Non-pigmented ciliary epithelial cell (primary cell): ENCODE data around the gene ZNF519.
"Not testable (repeated sequence)": the region's sequence is repeated elsewhere in the genome, so short reads cannot be mapped to it uniquely, and the experiment has no call there.

Experiments
- DNase-seq: peaks from one replicate; pipeline ENCODE4 v3.0.0-alpha.2; 2010; ENCODE audit warnings: low read depth

The ZNF519 gene

DNA sequence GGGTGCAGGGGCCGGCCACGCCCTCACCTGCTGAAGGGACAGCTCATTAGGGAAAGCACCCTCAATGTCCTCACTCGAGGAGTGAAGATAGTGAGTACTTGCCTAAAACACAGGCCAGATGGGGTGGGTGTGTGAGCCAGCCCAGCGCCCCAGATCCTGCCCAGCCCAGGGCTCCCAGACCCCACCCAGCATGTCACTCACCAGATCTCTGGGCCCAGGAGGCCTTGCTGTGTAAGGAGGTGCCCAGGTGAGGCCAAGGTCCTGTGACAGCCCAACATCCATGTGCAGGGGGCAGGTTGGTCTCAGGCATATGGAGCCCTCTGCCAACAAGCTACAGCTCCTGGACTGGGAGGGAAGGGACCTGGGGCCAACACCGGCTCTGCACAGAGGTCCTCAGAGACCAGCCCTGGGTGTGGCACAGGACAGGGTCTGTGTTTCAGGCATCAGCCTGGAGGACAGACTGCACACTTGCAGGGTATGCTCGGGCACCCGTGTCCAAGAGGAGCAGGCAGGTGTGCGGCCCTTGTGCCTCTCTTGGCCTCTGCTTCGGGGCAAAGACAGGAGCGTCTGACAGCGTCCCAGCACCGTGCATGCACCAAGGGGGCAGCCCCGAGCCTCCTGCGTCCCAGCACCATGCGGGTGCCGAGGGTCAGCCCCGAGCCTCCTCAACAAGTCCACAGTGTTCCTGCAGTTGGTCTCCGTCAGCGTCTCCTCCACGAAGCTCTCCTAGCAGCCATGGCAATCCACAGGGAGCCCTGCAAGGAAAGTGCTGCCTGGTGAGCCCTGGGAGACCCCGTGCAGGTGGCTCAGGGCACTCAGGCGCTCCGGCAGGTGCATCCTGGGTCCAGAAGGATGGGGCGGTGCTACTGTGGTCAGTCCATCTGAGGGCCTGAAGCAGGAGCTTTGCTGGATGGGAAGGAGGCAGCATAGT lies 16.0 kb upstream of the ZNF519 start:
- DNase-seq = not testable (repeated sequence)

DNA sequence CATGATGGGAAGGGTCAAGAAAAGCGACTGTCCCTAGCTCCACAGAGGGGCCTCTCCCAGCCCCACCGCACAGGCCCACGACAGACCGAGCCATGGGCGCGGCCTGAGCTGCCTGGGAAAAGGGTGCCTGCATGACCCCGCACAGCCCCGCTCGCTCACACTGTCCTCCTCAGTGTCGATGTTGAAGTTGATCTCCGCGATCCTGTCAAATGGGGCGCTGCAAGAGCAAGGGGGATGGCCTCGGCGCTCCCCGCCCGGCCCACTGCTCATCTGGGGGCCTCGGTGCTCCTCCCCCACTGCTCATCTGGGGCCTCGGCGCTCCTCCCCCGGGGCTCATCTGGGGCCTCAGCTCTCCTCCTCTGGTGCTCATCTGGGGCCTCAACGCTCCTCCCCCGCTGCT lies 14.5 kb upstream of the ZNF519 start:
- not testable (repeated sequence) for DNase-seq

DNA sequence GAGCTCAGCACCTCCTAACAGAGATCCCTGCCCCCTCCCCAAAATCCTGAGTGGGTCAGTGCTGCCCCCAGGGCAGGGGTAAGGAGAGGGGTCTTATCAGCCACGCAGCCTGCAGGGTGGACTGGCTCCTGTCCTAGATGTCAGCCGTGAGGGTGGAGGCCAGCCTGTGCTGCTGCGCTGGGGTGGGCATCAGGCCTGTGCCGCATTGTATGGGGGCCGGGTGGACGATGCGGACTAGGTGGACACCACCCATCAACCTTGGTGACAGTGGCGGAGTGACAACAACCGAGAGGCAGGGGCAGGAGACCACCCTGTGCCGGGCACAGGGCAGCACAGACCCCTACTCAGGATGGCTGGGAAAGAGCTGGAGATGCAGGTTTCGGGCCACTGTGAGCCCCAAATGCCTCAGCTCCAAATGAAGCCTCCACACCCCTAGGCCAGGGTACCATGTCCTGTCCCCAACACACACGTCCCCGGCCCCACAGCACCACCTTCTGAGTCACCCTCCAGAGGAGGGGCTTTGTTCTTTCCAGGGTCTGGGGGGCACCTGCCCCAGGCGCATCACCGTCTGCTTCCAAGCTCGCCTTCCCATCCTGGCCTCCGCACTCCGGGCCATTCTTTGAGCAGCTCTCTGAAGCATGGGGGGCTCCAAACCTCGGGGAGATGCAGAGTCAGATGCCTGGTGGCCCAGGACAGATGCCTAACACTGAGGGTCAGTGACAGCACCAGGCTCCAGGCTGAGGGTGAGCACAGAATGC lies 13.5 kb upstream of the ZNF519 start:
- not testable (repeated sequence) for DNase-seq

DNA sequence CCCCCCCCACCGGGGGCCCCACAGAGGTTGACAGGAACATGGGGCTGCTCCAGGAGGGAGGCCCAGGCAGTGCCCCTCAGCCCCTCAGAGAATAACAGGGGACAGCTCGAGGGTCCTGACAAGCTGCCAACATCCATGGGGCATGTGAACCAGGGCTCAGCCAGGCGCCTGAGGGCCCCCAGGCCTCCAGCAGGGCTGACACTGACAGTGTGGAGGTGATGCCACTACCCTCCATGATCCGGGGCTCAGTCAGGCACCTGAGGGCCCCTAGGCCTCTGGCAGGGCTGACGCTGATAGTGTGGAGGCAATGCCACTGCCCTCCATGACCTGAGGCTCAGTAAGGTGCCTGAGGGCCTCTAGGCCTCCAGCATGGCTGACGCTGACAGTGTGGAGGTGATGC lies 12.8 kb upstream of the ZNF519 start:
- not testable (repeated sequence) for DNase-seq

DNA sequence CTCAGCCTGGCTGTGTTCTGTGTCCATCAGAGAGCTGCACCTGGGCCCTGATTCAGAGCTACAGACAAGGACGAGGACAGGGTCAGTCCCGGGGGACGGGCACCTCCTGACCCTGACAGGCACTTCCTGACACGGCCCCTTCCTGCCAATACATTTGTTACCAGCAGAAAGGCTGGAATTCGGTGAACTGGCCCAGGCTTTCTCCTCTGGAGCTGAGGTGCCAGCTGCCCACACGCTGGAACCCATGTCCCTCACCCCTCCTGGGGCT lies 12.3 kb upstream of the ZNF519 start:
- DNase-seq = no peak

DNA sequence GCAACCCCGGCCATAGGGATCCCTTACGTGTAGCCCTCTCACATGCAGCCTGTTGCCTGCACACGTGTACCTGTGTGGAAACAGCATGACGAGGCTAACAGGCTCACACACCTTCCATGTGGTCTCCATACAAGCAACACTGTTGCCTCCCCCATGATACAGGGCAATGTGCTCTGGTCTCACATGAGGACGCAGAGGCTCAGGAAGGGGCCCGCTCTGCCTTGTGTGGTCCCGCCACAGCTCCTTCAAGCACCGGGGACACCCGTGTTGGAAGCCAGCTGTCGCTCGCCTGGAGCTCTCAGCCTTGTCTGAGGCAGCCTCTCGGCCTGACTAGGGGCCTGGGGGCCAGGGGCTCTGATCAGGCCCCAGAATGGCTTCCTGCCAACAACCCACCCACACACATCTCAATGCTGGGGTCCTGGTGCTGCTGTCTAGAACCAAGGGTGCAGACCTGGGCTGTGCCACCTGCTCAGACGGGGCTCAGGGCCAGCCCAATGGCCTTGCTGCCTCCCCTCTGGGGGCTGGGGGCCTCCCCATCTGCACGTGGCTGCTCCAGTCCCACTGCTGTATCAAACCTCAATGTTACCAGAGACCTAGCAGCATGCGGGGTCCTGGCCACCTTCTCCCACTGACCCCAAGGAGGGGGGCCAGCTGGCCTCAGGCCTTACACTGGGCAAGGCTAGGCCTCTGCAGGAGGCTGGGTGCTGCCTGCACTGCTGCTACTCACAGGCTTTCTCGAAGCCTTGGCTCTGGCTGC lies 11.8 kb upstream of the ZNF519 start:
- DNase-seq = not testable (repeated sequence)

DNA sequence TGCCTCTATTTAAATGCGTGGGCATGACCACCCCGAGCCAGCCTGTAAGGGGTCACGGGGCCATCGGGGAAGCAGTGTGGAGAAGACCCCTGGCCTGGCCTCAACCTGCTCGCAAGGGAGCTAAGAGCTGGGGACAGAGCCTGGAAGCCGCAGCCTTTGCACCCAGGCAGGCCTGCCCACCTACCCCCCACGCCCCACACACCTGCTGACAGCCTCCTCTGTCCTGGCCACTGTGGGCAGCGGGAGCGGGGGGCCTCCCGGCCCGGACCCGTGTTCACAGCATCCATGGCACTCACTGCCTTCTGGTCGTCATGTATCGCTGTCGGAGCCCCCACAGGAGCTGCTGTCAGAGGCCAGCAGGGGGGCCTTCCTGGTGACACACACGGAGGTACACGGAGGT lies 11.2 kb upstream of the ZNF519 start:
- DNase-seq = not testable (repeated sequence)

DNA sequence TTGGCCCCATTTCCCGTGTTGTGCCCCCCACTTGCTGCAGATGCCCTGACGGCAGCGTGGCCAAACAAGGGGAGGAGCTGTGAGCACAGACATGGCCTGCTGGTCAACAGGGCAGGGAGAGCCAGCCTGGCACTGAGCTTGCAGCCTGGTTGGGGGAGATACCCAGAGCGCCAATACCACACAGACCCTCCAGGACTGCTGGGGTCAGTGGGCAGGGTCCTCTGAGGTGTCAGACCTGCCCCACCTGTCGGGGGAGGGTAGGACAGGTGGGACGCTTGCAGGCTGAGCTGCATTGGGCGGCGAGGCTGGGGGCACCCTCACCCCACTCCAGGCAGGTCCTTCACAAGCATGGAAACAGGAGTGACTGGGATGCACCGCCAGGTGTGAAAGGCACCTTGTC lies 9.9 kb upstream of the ZNF519 start:
- not testable (repeated sequence) for DNase-seq

DNA sequence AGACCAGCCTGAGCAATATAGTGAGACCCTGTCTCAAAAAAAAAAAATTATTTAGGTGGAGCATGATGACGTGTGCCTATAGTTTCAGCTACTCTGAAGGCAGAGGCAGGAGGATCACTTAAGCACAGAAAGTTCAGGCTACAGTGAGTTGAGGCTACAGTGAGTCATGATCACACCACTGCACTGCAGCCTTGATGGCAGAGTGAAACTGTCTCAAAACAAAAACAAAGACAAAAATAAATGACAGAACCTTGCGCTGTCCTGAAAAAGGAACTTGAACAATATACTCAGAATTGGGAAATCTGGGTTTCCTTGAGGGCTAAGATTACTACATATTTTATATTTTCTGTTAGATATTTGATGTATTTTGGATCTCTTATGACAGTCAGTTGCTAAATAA lies 7.3 kb upstream of the ZNF519 start:
- not testable (repeated sequence) for DNase-seq

DNA sequence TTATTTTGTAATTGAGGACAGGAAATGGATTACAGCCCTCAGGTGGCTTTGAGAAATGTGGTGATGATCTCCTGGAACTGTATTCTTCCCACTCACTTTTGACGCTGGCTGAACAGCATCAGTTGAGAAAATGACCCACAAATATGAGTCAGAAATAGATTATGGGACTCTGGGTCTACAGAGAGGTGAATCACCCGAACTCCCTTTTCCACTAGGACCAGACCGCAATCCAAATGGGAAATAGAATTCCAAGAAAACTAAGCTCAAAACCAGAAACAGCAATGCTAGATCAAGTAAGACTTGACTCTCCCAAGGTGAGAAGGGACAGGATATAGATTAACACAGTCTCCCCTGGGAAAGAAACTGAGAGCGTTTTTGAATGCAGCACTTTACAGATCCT lies 5.7 kb upstream of the ZNF519 start:
- DNase-seq = not testable (repeated sequence)

DNA sequence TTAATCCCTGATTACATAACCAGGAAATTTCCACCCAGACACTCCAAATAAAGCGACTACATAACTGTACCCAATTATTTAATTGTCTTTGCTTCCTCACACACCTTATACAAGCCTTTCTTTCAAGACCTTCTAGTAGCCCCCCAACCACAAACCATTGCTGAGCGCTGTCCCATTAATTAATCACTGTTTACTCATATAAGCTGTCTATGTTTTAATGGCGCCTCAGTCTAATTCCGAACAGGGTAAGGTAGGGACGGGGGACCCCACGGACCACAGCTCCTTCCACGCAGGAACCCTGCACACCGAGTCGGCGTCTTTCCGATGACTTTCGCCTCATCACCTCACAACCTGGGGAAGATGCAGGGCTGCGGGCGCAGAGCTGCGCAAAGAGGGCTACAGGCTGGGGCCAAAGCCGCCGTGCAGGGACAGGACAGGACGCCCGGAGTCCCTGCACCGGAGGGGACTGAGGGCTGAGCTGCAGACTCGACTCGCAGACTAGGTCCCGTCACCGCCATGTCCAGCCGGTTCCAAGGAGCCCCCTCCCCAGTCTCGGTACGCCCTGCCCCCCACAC lies 452 bp downstream of the ZNF519 start:
- DNase-seq = not testable (repeated sequence)

DNA sequence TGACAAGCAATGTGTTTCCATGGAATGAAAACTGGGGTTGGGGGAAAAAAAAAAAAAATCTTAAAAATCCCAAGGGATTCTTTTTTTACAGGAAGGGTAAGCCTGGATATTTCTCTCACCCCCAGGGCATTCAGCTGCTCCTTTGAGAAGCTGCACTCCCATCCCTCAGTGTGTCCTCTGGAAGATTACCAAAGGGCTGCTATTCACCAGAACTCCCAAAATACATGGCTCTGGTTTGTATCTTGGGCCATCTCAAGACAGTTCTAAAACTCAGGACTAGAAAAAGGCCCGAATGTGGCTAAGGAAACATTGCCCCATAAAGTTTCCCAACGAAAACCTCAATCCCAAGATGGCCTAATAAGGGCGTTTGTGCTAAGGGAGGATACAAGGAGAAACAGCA lies 1.4 kb downstream of the ZNF519 start:
- DNase-seq = not testable (repeated sequence)

DNA sequence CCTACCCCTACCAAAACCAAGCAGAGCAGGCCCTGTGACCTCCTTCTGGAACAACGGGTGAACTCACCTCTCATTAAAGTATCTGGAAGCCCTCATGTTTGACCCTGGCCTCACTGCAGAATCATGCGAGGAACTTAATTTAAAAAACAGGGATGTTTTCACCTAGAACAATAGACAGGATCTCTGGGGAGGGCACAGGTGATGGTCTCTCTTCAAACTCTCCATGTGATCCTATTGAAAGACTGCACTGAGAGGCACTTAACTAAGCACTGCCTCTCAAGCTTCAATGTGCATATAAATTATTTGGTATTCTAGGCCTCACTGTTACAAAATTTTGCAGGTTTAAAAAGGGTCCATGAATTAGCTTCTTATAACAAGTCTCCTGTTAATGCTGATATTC lies 7.5 kb downstream of the ZNF519 start:
- DNase-seq = no peak

DNA sequence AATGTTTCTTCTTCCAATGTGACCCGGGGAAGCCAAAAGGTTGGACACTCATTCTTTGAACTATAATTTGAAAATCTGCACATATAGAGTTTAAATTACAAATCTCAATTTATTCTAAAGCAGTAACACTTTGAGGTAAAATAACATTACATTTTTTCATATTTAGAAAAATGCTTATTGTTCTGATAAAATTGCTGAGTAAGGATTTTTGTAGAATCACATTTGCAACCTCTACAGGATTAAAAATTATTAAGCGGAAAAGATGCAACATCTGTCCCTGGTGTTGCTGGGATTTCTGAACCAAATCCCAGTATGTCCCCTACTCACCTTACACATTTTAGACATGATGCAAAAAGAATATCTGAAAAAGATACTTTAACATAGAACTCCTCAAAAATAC lies 10.1 kb downstream of the ZNF519 start:
- DNase-seq = no peak

DNA sequence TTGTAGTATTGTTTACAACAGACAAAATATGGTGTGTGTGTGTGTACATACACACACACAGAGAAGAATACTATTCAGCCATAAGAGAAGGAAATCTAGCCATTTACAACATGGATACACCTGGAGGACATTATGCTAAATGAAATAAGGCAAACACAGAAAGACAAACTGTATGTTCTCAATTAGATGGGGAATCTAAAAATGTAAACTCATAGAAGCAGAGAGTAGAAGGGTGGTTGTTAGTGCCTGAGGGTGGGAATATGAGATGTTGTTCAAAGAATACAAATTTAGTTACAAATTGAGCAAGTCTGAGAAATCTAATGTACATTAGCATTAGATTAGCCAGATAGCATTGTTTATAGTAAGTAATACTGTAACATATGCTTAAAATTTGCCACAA lies 11.3 kb downstream of the ZNF519 start:
- DNase-seq = no peak

DNA sequence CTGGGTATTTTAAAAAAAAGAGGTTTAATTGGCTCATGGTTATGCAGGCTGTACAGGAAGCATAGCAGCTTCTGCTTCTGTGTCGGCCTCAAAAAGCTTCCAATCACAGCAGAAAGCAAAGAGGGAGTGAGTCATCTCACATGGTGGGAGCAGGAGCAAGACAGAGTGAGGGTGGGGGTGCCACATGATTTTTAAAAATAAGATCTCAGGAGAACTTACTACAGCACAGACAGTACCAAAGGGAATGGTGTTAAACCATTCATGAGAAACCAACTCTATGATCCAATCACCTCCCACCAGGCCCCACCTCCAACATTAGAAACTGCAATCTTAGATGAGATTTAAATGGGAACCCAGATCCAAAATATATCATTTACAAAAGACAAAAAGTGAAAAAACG lies 14.6 kb downstream of the ZNF519 start:
- no peak for DNase-seq

DNA sequence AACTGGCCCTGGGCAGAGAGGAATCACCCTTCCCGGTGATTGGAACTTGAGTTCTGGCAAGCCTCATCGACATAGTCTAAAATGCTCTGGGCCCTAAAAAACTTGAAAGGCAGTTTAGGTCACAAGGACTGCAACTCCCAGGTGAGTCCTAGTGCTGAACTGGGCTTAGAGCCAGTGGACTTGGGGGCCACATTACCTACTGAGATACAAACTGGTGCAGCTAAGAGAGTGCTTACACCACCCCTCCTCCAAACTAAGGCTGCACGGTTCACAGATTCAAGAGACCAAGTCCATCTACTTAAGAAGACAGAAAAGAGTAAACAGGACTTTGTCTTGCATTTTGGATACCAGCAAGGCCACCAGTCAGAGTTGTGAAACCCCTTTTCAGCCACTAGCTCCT lies 25.3 kb downstream of the ZNF519 start:
- no peak for DNase-seq

DNA sequence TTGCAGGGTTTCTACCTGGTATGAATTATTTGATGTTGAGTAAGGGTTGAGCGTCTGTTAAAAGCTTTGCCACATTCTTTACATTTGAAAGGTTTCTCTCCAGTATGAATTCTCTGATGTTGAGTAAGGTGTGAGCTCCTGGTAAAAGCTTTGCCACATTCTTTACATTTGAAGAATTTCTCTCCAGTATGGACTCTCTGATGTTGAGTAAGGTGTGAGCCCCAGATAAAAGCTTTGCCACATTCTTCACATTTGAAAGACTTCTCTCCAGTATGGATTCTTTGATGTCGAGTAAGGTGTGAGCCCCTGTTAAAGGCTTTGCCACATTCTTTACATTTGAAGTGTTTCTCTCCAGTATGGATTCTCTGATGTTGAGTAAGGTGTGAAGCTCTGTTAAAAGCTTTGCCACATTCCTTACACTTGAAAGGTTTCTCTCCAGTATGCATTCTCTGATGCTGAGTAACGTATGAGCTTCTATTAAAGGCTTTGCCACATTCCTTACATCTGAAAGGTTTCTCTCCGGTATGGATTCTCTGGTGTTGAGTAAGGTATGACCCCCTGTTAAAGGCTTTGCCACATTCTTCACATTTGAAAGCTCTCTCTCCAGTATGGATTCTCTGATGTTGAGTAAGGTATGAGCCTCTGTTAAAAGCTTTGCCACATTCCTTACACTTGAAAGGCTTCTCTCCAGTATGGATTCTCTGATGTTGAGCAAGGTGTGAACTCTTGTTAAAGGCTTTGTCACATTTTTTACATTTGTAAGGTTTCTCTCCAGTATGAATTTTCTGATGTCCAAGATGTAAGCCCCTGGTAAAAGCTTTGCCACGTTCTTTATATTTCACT lies 27.1 kb downstream of the ZNF519 start:
- no peak for DNase-seq

DNA sequence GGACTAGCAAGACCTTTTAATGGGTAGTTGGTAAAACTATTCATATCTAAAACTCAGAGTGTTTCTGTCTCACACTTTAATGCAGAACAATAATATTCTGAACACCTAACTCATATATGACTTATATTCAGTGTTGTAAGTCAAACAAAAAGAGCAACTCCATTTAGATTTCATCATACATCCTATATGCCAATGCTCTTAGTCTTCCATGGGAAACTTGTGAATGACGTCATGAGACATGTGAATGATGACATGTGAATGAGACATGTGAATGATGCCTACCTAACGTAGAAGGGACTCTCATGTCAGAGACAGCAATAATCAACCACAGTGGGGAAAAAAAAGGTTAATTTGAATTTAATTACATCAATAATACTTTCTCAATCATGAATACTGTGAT lies 28.0 kb downstream of the ZNF519 start:
- no peak for DNase-seq

DNA sequence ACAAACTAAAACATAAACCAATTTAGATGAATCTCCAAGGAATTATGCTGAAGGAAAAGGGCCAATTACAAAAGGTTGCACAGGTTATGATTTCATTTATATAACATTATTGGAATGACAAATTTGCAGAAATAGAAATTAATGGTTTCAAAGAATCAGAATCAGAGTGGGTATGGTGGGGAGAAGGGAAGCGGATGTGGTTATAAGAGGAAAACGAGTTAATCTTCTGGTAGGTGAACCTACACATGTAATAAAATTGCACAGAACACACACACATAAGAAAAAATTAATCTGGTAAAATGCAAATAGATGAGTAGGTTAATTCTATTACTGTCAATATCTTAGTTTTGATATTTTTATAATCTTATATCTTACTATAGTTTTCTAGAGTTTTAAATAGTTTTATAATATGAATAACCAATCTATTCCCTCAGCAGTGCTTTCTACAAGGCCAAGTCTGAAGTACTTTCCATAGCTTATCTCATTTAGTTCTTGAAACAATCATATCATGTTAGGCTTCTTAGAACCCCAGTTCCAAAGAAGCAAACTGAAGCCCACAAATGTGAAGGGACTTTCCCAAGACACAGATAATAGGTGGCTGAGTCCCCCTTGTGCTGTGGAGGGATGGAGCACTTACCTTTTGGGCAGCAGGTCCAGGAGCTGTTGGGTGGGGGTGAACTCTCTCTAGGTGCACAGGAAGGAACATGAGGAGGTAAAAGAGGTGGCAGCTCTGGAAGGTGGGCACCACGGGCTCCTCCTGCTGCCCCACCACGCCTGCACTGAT lies 31.5 kb downstream of the ZNF519 start:
- DNase-seq = no peak

DNA sequence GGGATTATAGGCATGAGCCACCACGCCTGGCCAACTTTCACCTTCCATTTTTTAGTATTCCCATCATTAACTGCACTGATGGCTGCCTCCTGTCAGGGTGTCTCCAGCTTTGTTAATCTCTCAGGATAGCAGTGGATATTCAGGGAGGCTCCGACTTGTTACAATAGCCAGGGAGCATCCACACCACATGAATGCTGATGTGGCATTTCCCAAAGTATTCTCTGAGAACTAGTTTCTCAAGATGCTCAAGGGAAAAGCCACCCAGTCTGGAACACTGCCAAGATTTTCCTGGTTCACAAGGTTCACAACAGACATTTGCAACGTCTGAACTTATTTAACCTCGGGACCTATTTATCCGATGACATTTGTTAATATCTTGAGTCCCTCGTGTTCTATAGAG lies 33.8 kb downstream of the ZNF519 start:
- no peak for DNase-seq
